ENCODE data around the gene PKIG. TPM values are rescaled to one million over a fixed set of nuclear protein-coding genes. Genes with fewer than 3 reads are reported as not detected.

The PKIG gene
- total and polyA plus RNA-seq, 10 of the 15 experiments (the other 5 are each of a cell fraction or from before 2014, with no cell fraction given) = 5.7 to 82.3 (median 39.7) TPM

DNA sequence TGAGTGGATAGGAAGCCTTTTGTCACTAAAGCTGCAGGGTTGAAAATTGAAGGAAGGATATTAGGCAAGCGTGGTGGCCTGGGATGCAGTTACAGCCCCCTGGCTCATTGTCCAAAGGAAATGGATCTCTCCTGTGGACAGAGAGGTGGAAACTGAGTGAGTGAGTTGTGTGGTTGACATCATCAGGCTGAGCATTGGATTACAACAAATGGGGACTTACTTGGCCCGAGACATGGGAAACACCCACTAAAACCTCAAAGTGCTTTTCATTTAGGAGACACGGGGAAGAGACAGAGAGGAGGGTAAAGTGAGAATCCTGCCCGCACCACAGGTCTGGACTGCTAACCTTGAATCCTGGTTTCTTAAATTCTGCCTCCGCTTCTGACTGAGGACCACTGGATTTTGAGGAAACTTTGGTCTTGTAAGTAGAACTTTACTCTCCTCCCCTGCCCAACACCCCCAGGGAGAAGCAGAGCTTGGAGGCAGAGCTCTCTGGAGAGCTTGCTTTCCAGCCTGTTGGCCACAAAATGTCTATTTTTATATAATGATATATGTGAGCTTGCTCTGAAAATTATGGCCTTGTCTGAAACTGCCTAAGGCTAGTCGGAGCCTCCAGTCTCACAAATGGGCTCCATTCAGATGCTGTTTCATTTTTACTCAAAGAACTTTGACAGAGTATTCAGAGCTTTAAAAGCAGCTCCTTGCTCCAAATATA is at the start of gene PKIG (continued):
- peak; percentile 3 for TF ChIP-seq SIX5 (IDR thresholded peaks at IDR 0.05; ENCODE audit: low read depth, low read length, severe bottlenecking)
- no peak for TF ChIP-seq PBX3 (IDR thresholded peaks at IDR 0.05; ENCODE audit: insufficient replicate concordance, low read depth, low read length)
- 0 out of 2 replicates have a peak, but pooled peaks have one; percentile 28 for TF ChIP-seq SMAD5 (IDR thresholded peaks at IDR 0.05; ENCODE audit: low read depth)
- TF ChIP-seq WRNIP1 (IDR thresholded peaks at IDR 0.05; ENCODE audit: borderline replicate concordance, low read depth, low read length) = 0 out of 2 replicates have a peak, but pooled peaks have one; percentile 80
- TF ChIP-seq CUX1 (IDR thresholded peaks at IDR 0.05; ENCODE audit: insufficient replicate concordance, low read depth, low read length) = peak; percentile 2
- peak; percentile 81 for TF ChIP-seq IKZF1 (conservative IDR thresholded peaks at IDR 0.05)
- TF ChIP-seq MLLT1 (IDR thresholded peaks at IDR 0.05) = peak; percentile 63
- TF ChIP-seq, protein P1, sequence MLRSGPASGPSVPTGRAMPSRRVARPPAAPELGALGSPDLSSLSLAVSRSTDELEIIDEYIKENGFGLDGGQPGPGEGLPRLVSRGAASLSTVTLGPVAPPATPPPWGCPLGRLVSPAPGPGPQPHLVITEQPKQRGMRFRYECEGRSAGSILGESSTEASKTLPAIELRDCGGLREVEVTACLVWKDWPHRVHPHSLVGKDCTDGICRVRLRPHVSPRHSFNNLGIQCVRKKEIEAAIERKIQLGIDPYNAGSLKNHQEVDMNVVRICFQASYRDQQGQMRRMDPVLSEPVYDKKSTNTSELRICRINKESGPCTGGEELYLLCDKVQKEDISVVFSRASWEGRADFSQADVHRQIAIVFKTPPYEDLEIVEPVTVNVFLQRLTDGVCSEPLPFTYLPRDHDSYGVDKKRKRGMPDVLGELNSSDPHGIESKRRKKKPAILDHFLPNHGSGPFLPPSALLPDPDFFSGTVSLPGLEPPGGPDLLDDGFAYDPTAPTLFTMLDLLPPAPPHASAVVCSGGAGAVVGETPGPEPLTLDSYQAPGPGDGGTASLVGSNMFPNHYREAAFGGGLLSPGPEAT (IDR thresholded peaks at IDR 0.05; ENCODE audit: low read depth) = peak; percentile 41
- no peak for TF ChIP-seq ZNF384 (IDR thresholded peaks at IDR 0.05; ENCODE audit: borderline replicate concordance, low read depth, low read length)
- TF ChIP-seq NBN (IDR thresholded peaks at IDR 0.05) = 0 out of 2 replicates have a peak, but pooled peaks have one; percentile 27
- 0 out of 2 replicates have a peak, but pooled peaks have one; percentile 17 for TF ChIP-seq NFYB (IDR thresholded peaks at IDR 0.05; ENCODE audit: insufficient read depth, low read depth, low read length)
- TF ChIP-seq BHLHE40 (IDR thresholded peaks at IDR 0.05; ENCODE audit: borderline replicate concordance in 1 of 2, low read depth in 2 of 2, low read length in 1 of 2) = peak in 1 of 2 experiments; percentile 43; a peak in 1 of 4 replicates
- TF ChIP-seq MTA2 (IDR thresholded peaks at IDR 0.05; ENCODE audit: low read depth) = peak; percentile 41; the same call in 1 of the 2 replicates
